DND-41 (cell line): ENCODE measurements around the gene MACROD2.

Experiments used
- CTCF ChIP-seq: IDR thresholded peaks from 2 replicates; pipeline ENCODE4 v1.5.1; 2012; ENCODE audit warnings: borderline replicate concordance, low read length, moderate library complexity, mild to moderate bottlenecking; ENCODE audit not compliant: poor library complexity, severe bottlenecking; ENCODE audit errors: extremely low read depth
- EZH2 ChIP-seq: IDR thresholded peaks from 3 replicates; pipeline ENCODE4 v1.6.1; 2012; ENCODE audit warnings: borderline replicate concordance, low read depth, mild to moderate bottlenecking, moderate library complexity, low read length, inconsistent platforms; ENCODE audit not compliant: severe bottlenecking

- TF ChIP-seq EZH2 = no peak
- no peak for TF ChIP-seq CTCF
Measured at GRCh38 chr20:15253431-15253830, 1258.1 kb downstream of the MACROD2 start.
